Measurements from ENCODE around the gene FXR1. TPM values are rescaled to one million over a fixed set of nuclear protein-coding genes. Genes with fewer than 3 reads are reported as not detected.

The FXR1 gene
- total and polyA plus RNA-seq, 2 of the 4 experiments (the other 2 are of a cell fraction) = 110 to 182 TPM

GRCh38 chr3:180898572-180898971 is 13.9 kb upstream of the FXR1 start:
- Histone ChIP-seq H3K23ac (ENCODE audit: low read depth, low read length) (no peak overlapping the region), H3K4me3 (ENCODE audit: insufficient read depth, low read depth, low read length) (no peak overlapping the region), H4K91ac (ENCODE audit: insufficient read depth, low read depth, low read length) (no peak overlapping the region), H2BK15ac (ENCODE audit: low read depth, low read length) (no peak overlapping the region), H3K9me3 (ENCODE audit: control insufficient read depth, insufficient read depth, low read length) (0 out of 2 replicates have a peak, but pooled peaks cover 2% of the 10 kb centered on the region), H3K4ac (ENCODE audit: low read depth, low read length) (no peak overlapping the region), H2AFZ (replicated peaks; ENCODE audit: low read length, poor library complexity) (no peak overlapping the region), H3K27me3 (ENCODE audit: control insufficient read depth, insufficient read depth, low read length) (no peaks in the 10 kb centered on the region), H2AK9ac (replicated peaks; ENCODE audit: low read depth, low read length, poor library complexity) (no peak overlapping the region), H4K8ac (ENCODE audit: low read depth in 2 of 2, low read length in 2 of 2) (no peak overlapping the region), H3K27ac (ENCODE audit: insufficient read depth, low read length) (no peak overlapping the region), H3K79me1 (ENCODE audit: low read depth in 1 of 2, low read length in 2 of 2) (no peaks in the 10 kb centered on the region), H3K9me1 (ENCODE audit: insufficient read depth, low read length) (no peaks in the 10 kb centered on the region), H4K5ac (ENCODE audit: low read depth, low read length) (no peak overlapping the region), H2BK20ac (ENCODE audit: low read depth, low read length) (no peak overlapping the region), H2AK5ac (ENCODE audit: low read depth, low read length) (no peak overlapping the region), H3K4me2 (ENCODE audit: low read depth, low read length) (no peak overlapping the region), H3K14ac (replicated peaks; ENCODE audit: low read depth, low read length) (no peak overlapping the region), H3K9ac (ENCODE audit: low read depth, low read length) (no peak overlapping the region), H3K36me3 (ENCODE audit: control insufficient read depth, insufficient read depth, low read length) (no peaks in the 10 kb centered on the region), H2BK120ac (ENCODE audit: low read depth, low read length) (no peak overlapping the region), H3K4me1 (ENCODE audit: control insufficient read depth, insufficient read depth, low read length) (no peaks in the 10 kb centered on the region), H3K56ac (ENCODE audit: extremely low read depth, insufficient read depth, low read length) (no peak overlapping the region), H2BK5ac (ENCODE audit: low read depth, low read length, poor library complexity, severe bottlenecking) (no peak overlapping the region), H3K18ac (ENCODE audit: low read depth, low read length) (no peak overlapping the region), H4K20me1 (ENCODE audit: insufficient read depth, low read length) (no peaks in the 10 kb centered on the region)
- CTCF ChIA-PET = no interaction called here
- TF ChIP-seq MAZ (IDR thresholded peaks at IDR 0.05; ENCODE audit: borderline replicate concordance, low read depth, low read length) (no peak), USF2 (IDR thresholded peaks at IDR 0.05; ENCODE audit: low read depth, low read length) (no peak), ELK1 (IDR thresholded peaks at IDR 0.05; ENCODE audit: borderline replicate concordance, low read depth, low read length) (no peak), SMC3 (IDR thresholded peaks at IDR 0.05; ENCODE audit: low read depth, low read length) (no peak), POLR2A (IDR thresholded peaks at IDR 0.05; ENCODE audit: low read depth, low read length) (no peak), CTCF (conservative IDR thresholded peaks at IDR 0.05; ENCODE audit: low read depth, low read length) (no peak), FOS (IDR thresholded peaks at IDR 0.05; ENCODE audit: low read depth, low read length) (no peak), NFE2L2 (IDR thresholded peaks at IDR 0.05; ENCODE audit: low read depth, low read length) (no peak), RAD21 (IDR thresholded peaks at IDR 0.05; ENCODE audit: low read length) (no peak)
- in situ Hi-C loops (cut with MboI; ENCODE audit: low sequenced_read_pairs) = no loop called here
- BruUV-seq (replicated peaks) = no TSS peak
- WGBS, 2 experiments (ENCODE audit: extremely low coverage in 2 of 2, insufficient read length in 1 of 2) = 93% methylated on average over 3 of the region's 8 CpGs; no CpG with 5 or more reads in 1 of the 2 experiments
- dilution Hi-C loops (cut with HindIII; ENCODE audit: low sequenced_read_pairs, unreplicated experiment) = no loop called here
- no peak for ATAC-seq (ENCODE audit: low read depth)
- intact Hi-C loops (cut with micrococcal nuclease) = no loop called here
- POLR2A ChIA-PET (ENCODE audit: unreplicated experiment) = no interaction called here
- no peak for DNase-seq
